IgD-negative memory B cell (primary cell): ENCODE measurements around the gene THAP4. TPM values are rescaled to one million over a fixed set of nuclear protein-coding genes. Genes with fewer than 3 reads are reported as not detected.
A peak's percentile ranks its signal among the peaks of the same experiment; 100 is the strongest.

Experiments used
- H3K27ac Mint-ChIP-seq, 3 donors: one replicate each; pipeline ENCODE4 v1.8.0; 2020 to 2022; ENCODE audit warnings: mild to moderate bottlenecking in 3 of 3, mixed read lengths in 3 of 3, moderate library complexity in 1 of 3
- H3K27me3 Mint-ChIP-seq: one replicate; pipeline ENCODE4 v1.8.0; 2021; ENCODE audit warnings: mixed read lengths
- H3K36me3 Mint-ChIP-seq: one replicate; pipeline ENCODE4 v1.8.0; 2020; ENCODE audit warnings: mild to moderate bottlenecking, mixed read lengths
- H3K4me1 Mint-ChIP-seq, 3 donors: one replicate each; pipeline ENCODE4 v1.8.0; 2020 to 2022; ENCODE audit warnings: mixed read lengths in 3 of 3, mild to moderate bottlenecking in 1 of 3
- H3K4me3 Mint-ChIP-seq, 4 donors: one replicate each; pipeline ENCODE4 v1.8.0; 2020 to 2022; ENCODE audit warnings: mild to moderate bottlenecking in 4 of 4, mixed read lengths in 4 of 4, moderate library complexity in 3 of 4
- H3K9me3 Mint-ChIP-seq, 3 donors: one replicate each; pipeline ENCODE4 v1.8.0; 2020 to 2021; ENCODE audit warnings: mixed read lengths in 3 of 3, mild to moderate bottlenecking in 1 of 3
- polyA plus RNA-seq: library from polyadenylated mRNA; unstranded; fragments of 300-500 nt; fragmentation: Illumina TruSeq; gene quantifications from one replicate; pipeline ENCODE4 v1.2.3, GENCODE V29; 2021

Gene THAP4, protein sequence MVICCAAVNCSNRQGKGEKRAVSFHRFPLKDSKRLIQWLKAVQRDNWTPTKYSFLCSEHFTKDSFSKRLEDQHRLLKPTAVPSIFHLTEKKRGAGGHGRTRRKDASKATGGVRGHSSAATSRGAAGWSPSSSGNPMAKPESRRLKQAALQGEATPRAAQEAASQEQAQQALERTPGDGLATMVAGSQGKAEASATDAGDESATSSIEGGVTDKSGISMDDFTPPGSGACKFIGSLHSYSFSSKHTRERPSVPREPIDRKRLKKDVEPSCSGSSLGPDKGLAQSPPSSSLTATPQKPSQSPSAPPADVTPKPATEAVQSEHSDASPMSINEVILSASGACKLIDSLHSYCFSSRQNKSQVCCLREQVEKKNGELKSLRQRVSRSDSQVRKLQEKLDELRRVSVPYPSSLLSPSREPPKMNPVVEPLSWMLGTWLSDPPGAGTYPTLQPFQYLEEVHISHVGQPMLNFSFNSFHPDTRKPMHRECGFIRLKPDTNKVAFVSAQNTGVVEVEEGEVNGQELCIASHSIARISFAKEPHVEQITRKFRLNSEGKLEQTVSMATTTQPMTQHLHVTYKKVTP
- polyA plus RNA-seq, result 39.6 TPM

DNA sequence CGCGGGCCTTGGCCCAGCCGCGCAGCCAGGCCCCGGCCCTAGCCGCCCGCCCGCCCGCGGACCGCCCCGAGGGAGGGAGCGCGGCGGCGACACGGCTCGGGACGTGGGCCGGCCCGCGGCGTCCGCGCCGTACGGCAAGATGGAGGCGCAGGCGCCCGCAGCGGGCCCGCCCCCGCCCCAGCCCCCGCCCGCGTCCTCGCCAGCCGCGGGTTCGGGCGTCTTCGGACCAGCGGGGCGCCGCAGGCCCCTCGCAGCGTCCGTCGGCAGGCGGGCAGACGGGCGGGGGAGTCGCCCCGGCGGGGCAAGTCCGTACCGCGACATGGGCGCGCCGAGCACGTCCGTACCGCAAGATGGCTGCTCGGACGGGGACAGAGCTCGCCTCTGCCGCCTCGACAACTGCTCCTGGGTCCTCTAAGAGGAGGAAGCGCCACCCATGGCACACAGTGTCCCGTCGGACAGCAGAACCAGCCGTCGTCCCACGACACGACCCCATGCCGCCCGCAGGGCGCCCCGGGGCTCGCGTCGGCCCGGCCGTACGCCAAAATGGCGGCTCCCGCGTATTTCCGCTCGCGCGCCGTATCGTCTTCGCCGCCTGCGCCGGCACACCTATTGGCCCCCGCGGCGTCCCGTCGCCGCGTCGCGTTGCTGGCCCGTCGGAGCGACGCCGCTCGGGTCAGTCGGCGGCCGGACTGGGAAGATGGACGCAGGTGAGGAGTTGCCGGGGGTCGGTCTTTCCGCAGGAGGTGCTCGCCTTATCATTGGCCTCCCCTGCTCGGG is at the start of gene THAP4, which contains the start of gene ATG4B:
Gene THAP4, minus strand, starts transcription at position 141 of the 777 bp plus-strand sequence. CDS start 141 bp downstream, outside the sequence.
Gene ATG4B, plus strand, starts transcription at position 676 of the 777 bp plus-strand sequence. Its CDS starts 22 bp downstream, at position 698.
- Mint-ChIP-seq H3K36me3 (peaks cover 4% of the 10 kb centered on the region), H3K27ac (peak within 1 kb of the TSS; percentile 86 to 91 (median 88)), H3K9me3 (no peaks in the 10 kb centered on the region), H3K4me1 (peaks cover 21 to 42% (median 30%) of the 10 kb centered on the region in 3 donors), H3K4me3 (peak within 1 kb of the TSS; percentile 89 to 96 (median 92)), H3K27me3 (no peaks in the 10 kb centered on the region)

GRCh38 chr2:241686324-241686649 is 49.3 kb upstream of the THAP4 start:
- H3K27me3 Mint-ChIP-seq, result no peaks in the 10 kb centered on the region

GRCh38 chr2:241680827-241681599 is 44.1 kb upstream of the THAP4 start:
- H3K9me3 Mint-ChIP-seq, result no peaks in the 10 kb centered on the region
- no peak overlapping the region for H3K4me3 Mint-ChIP-seq
- H3K27ac Mint-ChIP-seq, result peak overlapping the region in 1 of 3 donors; percentile 83
- peaks cover under 1 to 5% (median 4%) of the 10 kb centered on the region in 3 donors for H3K4me1 Mint-ChIP-seq
- H3K36me3 Mint-ChIP-seq, result peaks cover 10% of the 10 kb centered on the region
- H3K27me3 Mint-ChIP-seq, result no peaks in the 10 kb centered on the region

More at GRCh38 chr2:241686324-241686649, 49.3 kb upstream of the THAP4 start:
- H3K9me3 Mint-ChIP-seq, result no peaks in the 10 kb centered on the region
- H3K27ac Mint-ChIP-seq, result peak overlapping the region; percentile 54 to 94 (median 83)
- peak overlapping the region; percentile 82 to 94 (median 92) for H3K4me3 Mint-ChIP-seq
- H3K4me1 Mint-ChIP-seq, result peaks cover 7 to 18% (median 7%) of the 10 kb centered on the region in 3 donors
- H3K36me3 Mint-ChIP-seq, result peaks cover 3% of the 10 kb centered on the region

DNA sequence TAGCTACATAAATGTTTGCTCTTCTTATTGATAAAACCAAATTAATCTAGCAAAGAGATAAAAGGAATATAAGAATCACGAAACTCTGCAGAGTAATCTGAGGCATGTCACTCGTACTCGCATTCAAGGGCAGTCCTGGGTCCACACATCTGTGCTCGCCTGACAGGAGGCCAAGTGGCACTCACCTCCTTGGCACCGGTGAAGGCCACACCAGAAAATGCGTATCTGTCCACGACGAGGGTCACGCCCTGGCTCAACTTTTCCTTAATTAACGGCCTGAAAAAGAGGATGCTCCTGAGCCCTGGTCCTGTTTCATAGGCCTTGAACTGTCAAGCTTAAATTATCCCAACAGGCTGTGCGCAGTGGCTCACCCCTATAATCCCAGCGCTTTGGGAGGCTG is 43.1 kb upstream of the THAP4 start:
- Mint-ChIP-seq H3K4me3 (no peak overlapping the region), H3K9me3 (no peaks in the 10 kb centered on the region), H3K27me3 (no peaks in the 10 kb centered on the region), H3K36me3 (peaks cover 10% of the 10 kb centered on the region), H3K4me1 (no peaks in the 10 kb centered on the region), H3K27ac (no peak overlapping the region)

DNA sequence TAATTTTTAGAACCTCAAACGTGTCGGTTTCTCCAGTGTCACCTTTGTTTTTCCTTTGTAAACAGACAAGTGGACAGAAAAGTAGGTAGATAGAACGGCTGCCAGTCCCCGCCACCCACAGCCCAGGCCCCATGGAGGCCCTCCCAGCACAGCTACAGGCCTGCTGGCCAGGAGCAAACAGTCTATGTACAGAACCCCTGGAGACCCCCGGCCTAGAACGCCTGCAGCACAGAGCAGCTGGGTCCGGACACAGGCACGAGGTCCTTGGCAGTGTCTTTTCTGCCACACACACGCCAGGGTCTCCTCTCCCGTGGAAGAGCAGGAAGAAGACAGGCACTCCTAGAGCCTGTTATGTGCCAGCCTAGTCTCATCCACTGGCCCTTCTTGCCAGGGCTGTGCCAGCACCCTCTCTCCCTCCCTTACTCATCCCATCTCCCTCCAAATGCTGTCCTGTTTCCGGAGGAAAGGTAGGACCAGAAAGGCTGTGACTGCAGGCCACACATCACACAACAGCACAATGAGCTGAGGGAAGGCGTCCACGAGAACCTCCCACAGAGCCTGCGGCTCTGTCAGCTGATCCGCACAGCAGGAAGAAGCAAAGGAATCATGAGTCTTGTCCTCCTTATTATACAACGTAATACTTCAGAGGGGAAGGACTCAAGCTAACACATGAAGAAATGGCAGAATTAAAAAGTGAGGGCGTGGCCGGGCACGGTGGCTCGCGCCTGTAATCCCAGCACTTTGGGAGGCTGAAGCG is 42.0 kb upstream of the THAP4 start:
- H3K27ac Mint-ChIP-seq, result peak overlapping the region in 1 of 3 donors; percentile 65
- no peaks in the 10 kb centered on the region for H3K4me1 Mint-ChIP-seq
- H3K36me3 Mint-ChIP-seq, result peaks cover 8% of the 10 kb centered on the region
- H3K9me3 Mint-ChIP-seq, result no peaks in the 10 kb centered on the region
- H3K27me3 Mint-ChIP-seq, result no peaks in the 10 kb centered on the region
- H3K4me3 Mint-ChIP-seq, result no peak overlapping the region

DNA sequence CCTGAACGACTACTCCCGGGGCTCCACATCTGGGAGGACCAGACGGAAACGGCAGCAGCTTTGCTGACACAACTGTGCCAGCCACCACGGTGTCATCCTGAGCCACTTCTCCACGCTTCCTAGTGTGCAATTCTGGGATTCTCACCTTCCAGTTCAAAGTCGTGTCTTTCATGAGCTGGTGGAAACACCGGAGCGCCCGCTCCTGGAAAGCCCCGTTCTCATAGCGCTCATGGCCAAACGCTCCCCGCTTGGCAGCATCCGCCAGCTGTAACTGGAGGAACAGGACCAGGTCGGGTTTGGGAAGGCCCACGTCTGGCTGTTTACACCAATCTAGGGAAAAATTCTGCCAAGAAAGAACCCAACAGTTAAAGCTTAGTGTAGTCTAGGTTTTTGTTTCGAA is 41.3 kb upstream of the THAP4 start:
- H3K9me3 Mint-ChIP-seq, result no peaks in the 10 kb centered on the region
- H3K4me3 Mint-ChIP-seq, result no peak overlapping the region
- no peak overlapping the region for H3K27ac Mint-ChIP-seq
- no peaks in the 10 kb centered on the region for H3K4me1 Mint-ChIP-seq
- H3K27me3 Mint-ChIP-seq, result no peaks in the 10 kb centered on the region
- H3K36me3 Mint-ChIP-seq, result peaks cover 8% of the 10 kb centered on the region

- Mint-ChIP-seq H3K4me1 (no peaks in the 10 kb centered on the region), H3K27me3 (no peaks in the 10 kb centered on the region), H3K4me3 (no peak overlapping the region), H3K27ac (no peak overlapping the region), H3K9me3 (no peaks in the 10 kb centered on the region), H3K36me3 (peaks cover 8% of the 10 kb centered on the region)
These were observed 40.4 kb upstream of the THAP4 start for GRCh38 chr2:241677392-241677791.

GRCh38 chr2:241676665-241677064 is 39.7 kb upstream of the THAP4 start:
- Mint-ChIP-seq H3K4me1 (no peaks in the 10 kb centered on the region), H3K4me3 (no peak overlapping the region), H3K27ac (no peak overlapping the region), H3K36me3 (peaks cover 7% of the 10 kb centered on the region), H3K27me3 (no peaks in the 10 kb centered on the region), H3K9me3 (no peaks in the 10 kb centered on the region)

GRCh38 chr2:241675885-241676284 is 38.9 kb upstream of the THAP4 start:
- no peak overlapping the region for H3K4me3 Mint-ChIP-seq
- H3K9me3 Mint-ChIP-seq, result no peaks in the 10 kb centered on the region
- H3K36me3 Mint-ChIP-seq, result peaks cover 7% of the 10 kb centered on the region
- H3K4me1 Mint-ChIP-seq, result no peaks in the 10 kb centered on the region
- no peak overlapping the region for H3K27ac Mint-ChIP-seq
- no peaks in the 10 kb centered on the region for H3K27me3 Mint-ChIP-seq

DNA sequence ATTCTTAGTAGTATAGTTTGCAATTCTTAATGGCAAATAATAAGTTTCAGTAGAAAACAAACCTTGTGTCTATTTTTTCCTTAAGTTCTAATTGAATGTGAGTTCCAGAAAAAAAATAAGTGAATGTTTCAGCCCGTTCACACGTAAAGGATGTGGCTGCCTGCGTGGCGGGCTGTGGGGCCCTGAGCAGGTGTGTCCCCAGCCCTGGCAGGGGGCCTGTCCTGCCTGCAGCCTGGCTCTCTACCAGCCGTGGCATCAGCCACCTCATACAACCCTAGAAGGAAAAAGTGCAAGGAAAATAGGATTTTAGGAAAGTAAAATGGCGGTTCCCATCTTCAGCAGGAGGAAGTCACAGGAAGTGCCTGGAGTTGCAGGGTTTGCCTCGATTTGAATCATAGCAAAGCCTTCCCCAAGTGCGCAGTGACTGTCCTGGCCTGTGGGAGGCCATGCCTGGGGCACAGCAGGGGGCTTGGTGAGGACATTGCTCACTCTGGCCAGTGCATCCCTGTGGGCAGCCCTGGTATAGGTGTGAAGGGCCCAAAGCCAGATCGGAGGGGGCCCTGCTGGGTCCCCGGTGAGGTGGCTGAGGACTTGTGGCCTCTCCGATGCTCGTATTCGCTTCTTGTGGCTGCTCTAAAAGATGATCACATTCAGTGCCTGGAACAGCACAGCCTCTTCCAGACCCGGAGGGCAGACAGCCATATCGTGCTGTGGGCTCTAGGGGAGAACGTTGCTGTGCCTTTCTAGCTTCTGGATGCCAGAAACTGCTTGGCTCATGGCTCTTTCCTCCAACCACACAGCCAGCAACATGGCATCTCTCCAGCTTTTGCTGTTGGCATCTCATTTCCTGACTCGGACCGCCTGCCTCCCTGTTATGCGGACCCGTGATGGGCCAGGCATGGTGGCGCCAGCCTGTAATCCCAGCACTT is 37.1 kb upstream of the THAP4 start:
- Mint-ChIP-seq H3K27ac (peak overlapping the region in 1 of 3 donors; percentile 69), H3K36me3 (peaks cover 3% of the 10 kb centered on the region), H3K4me3 (no peak overlapping the region), H3K9me3 (no peaks in the 10 kb centered on the region), H3K27me3 (no peaks in the 10 kb centered on the region), H3K4me1 (no peaks in the 10 kb centered on the region)

- H3K36me3 Mint-ChIP-seq, result peaks cover 3% of the 10 kb centered on the region
- peak overlapping the region in 1 of 4 donors; percentile 54 for H3K4me3 Mint-ChIP-seq
- no peaks in the 10 kb centered on the region for H3K4me1 Mint-ChIP-seq
- no peaks in the 10 kb centered on the region for H3K27me3 Mint-ChIP-seq
- H3K9me3 Mint-ChIP-seq, result no peaks in the 10 kb centered on the region
- H3K27ac Mint-ChIP-seq, result peak overlapping the region in 2 of 3 donors; percentile 69 to 74
These were observed 36.3 kb upstream of the THAP4 start for GRCh38 chr2:241673189-241673663.

DNA sequence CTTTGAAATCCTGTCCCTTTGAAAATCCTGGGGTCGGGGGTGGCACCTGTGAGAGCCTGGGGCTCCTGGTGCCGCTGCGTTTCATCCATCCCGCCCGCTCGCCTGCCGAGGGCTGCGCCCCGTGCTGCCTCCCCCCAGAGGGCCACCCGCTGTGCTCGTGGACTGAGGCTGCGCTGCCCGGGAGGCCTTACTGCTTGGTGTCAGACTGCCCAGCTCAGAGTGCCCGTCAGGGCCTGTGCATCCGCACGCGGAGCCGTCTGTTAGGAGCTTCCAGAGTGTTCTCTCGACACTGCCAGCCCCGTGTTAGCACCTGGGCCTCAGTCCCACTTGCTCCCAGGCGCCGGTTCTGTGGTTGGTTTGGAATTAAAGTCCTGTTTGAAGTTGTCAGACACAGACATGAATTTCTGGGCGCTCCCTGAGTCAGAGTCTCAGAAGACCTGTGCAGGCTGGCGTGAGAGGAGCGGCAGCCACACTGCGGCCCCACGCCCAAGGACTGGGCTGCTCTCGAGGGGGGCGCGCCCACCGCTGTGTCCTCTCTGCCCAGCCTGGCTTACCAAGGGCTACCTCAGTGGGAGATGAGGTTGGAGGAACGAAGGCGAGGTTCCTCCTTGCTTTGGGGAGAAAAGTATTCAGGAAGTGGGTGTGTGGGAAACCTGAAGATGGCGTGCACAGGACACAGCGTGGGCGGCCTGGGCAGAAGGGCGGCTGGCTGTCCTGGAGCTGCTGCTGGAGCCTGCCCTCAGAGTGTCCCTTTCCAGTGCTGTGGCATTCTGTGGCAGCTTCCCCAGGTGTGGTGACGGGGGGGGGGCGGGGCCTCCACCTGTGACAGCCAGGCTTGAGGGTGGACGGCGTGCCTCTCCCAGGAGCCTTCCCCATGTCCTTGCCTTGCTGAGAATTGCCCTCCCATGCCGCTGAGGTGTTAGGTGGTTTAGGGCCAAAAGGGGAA is 35.6 kb upstream of the THAP4 start:
- H3K36me3 Mint-ChIP-seq, result peaks cover 3% of the 10 kb centered on the region
- H3K27me3 Mint-ChIP-seq, result no peaks in the 10 kb centered on the region
- peak overlapping the region in 1 of 3 donors; percentile 69 for H3K27ac Mint-ChIP-seq
- no peaks in the 10 kb centered on the region for H3K9me3 Mint-ChIP-seq
- H3K4me3 Mint-ChIP-seq, result no peak overlapping the region
- H3K4me1 Mint-ChIP-seq, result no peaks in the 10 kb centered on the region
